SK-N-SH treated with all-trans-retinoic acid at 6 μM for 48 hours (cell line): Measurements from ENCODE around the gene TMEM141.
"Not testable (repeated sequence)": the region's sequence is repeated elsewhere in the genome, so short reads cannot be mapped to it uniquely, and the experiment has no call there.

Experiments
- ARNTL ChIP-seq: fragments of 450-650 bp; formaldehyde crosslinking; IDR thresholded peaks from 2 replicates; pipeline ENCODE4 v1.5.0; 2020; ENCODE audit warnings: low read depth, mild to moderate bottlenecking, moderate library complexity, borderline replicate concordance
- BACH2 ChIP-seq: fragments of 250-450 bp; sonication (Bioruptor Pico); IDR thresholded peaks from 2 replicates; pipeline ENCODE4 v1.9.0; 2021; ENCODE audit warnings: mild to moderate bottlenecking, borderline replicate concordance
- CSDC2 ChIP-seq: fragments of 250-450 bp; sonication (Bioruptor Pico); IDR thresholded peaks from 2 replicates; pipeline ENCODE4 v1.5.0; 2020; ENCODE audit warnings: mild to moderate bottlenecking, moderate library complexity
- PPARA ChIP-seq: fragments of 250-450 bp; sonication (Bioruptor Pico); IDR thresholded peaks from 2 replicates; pipeline ENCODE4 v1.5.0; 2020; ENCODE audit warnings: mild to moderate bottlenecking, borderline replicate concordance
- SNAI2 ChIP-seq: fragments of 250-450 bp; sonication (Bioruptor Pico); IDR thresholded peaks from 2 replicates; pipeline ENCODE4 v1.5.0; 2020; ENCODE audit warnings: mild to moderate bottlenecking, moderate library complexity
- TOX ChIP-seq: fragments of 250-450 bp; sonication (Bioruptor Pico); IDR thresholded peaks from 2 replicates; pipeline ENCODE4 v1.8.0; 2021; ENCODE audit warnings: mild to moderate bottlenecking, moderate library complexity, borderline replicate concordance
- ZC3H10 ChIP-seq: fragments of 250-450 bp; sonication (Bioruptor Pico); IDR thresholded peaks from 2 replicates; pipeline ENCODE4 v1.5.1; 2021; ENCODE audit warnings: mild to moderate bottlenecking, moderate library complexity
- ZFP3 ChIP-seq: fragments of 250-450 bp; sonication (Bioruptor Pico); IDR thresholded peaks from 2 replicates; pipeline ENCODE4 v1.5.0; 2020; ENCODE audit warnings: mild to moderate bottlenecking, moderate library complexity
- ZFP30 ChIP-seq: fragments of 450-650 bp; formaldehyde crosslinking; IDR thresholded peaks from 2 replicates; pipeline ENCODE4 v1.5.0; 2022; ENCODE audit warnings: mild to moderate bottlenecking, moderate library complexity
- TF ChIP-seq, protein P1 (sequence below): fragments of 250-450 bp; sonication (Bioruptor Pico); IDR thresholded peaks from 2 replicates; pipeline ENCODE4 v1.5.1; 2020; ENCODE audit warnings: low read depth, mild to moderate bottlenecking, moderate library complexity
- TF ChIP-seq, protein P2 (sequence below): fragments of 250-450 bp; sonication (Bioruptor Pico); IDR thresholded peaks from 2 replicates; pipeline ENCODE4 v1.8.0; 2020; ENCODE audit warnings: mild to moderate bottlenecking, moderate library complexity, borderline replicate concordance

DNA sequence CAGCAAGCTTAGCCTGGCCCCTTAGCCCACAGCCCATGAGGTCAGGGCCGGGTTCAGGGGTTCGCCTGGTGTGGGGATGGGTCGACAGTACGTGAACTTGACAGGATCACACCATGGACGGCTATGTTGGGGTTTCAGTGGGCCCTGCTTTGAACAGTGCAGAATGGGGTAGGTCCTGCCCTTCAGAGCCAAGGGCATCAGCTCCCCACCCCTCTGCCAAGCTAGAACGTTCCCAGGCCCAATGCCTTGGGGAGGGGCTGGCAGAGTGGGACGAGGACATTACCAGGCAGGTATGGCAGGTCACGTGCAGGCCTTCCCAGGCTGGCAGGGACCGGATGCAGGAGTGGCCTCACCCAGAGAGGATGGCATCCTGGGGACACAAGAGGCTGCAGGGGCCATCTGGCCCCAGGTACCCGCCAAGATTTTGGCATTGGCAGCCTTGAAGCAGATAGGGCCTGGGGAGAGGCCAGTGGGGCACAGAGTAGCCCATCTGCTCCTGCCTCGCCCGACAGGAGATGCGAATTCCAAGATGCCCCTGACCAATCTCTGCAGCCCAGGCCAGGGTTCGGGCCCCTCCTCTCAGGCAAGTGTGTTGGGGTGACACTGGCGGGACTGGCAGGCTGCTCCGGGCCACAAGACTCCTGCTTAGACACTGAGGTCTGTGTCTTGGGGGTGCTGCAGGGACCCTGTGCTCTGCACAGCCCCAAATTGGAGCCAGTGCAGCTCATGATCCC is 50.7 kb downstream of the TMEM141 start:
- TF ChIP-seq, protein P1, sequence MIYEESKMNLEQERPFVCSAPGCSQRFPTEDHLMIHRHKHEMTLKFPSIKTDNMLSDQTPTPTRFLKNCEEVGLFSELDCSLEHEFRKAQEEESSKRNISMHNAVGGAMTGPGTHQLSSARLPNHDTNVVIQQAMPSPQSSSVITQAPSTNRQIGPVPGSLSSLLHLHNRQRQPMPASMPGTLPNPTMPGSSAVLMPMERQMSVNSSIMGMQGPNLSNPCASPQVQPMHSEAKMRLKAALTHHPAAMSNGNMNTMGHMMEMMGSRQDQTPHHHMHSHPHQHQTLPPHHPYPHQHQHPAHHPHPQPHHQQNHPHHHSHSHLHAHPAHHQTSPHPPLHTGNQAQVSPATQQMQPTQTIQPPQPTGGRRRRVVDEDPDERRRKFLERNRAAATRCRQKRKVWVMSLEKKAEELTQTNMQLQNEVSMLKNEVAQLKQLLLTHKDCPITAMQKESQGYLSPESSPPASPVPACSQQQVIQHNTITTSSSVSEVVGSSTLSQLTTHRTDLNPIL (CRISPR knock-in tag): not testable (repeated sequence)
- not testable (repeated sequence) for TF ChIP-seq ZFP30 (CRISPR knock-in tag); TOX; ARNTL; ZC3H10 (CRISPR knock-in tag); ZFP3 (CRISPR knock-in tag); SNAI2 (CRISPR knock-in tag); BACH2 (CRISPR knock-in tag); CSDC2; PPARA (CRISPR knock-in tag)
- TF ChIP-seq, protein P2, sequence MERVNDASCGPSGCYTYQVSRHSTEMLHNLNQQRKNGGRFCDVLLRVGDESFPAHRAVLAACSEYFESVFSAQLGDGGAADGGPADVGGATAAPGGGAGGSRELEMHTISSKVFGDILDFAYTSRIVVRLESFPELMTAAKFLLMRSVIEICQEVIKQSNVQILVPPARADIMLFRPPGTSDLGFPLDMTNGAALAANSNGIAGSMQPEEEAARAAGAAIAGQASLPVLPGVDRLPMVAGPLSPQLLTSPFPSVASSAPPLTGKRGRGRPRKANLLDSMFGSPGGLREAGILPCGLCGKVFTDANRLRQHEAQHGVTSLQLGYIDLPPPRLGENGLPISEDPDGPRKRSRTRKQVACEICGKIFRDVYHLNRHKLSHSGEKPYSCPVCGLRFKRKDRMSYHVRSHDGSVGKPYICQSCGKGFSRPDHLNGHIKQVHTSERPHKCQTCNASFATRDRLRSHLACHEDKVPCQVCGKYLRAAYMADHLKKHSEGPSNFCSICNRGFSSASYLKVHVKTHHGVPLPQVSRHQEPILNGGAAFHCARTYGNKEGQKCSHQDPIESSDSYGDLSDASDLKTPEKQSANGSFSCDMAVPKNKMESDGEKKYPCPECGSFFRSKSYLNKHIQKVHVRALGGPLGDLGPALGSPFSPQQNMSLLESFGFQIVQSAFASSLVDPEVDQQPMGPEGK (CRISPR knock-in tag): not testable (repeated sequence)
